ENCODE measurements around the gene ERICH6B.

- TF ChIP-seq FOXP2 (optimal IDR thresholded peaks at IDR 0.05; ENCODE audit: control extremely low read depth, extremely low read length, insufficient read depth), result no peak
- TF ChIP-seq EZH2 (IDR thresholded peaks at IDR 0.05), result no peak
These were observed 7.6 kb downstream of the ERICH6B start for GRCh38 chr13:45607931-45608330.
